ENCODE measurements around the gene FASTK.

The FASTK gene

DNA sequence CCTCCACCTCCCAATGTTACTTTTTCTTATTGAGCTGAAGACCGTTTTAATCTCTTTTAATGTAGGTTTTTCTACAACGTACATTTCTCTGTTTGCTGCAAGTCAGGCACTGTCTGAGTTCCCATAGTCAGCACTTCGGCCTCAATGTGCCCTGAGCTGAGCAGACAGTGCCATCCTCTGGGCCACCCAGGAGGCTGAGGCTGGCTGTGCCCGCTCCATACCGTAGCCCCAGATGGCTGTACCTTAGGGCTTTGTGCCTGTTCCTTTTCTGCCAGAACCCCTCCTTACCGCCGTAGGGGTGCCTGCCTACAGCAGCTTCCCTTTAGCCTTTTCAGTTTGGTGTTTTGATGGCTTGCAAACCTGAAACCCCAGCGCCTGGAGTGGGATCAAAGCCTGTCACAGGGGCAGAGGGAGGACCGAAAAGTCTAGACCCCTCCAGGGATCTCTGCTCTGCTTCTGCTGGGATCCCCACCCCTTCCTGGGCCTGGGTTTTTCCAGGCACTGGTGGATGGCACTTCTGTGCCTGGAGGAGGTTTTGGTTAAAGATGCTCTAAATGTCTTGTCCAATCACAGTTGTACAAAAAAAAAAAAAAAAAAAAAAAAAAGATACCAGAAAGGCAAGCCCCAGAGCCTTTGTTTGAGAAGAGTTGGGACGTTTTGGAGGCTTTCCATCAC, 14.7 kb upstream of the FASTK start:
- DNase-seq: no peak

DNA sequence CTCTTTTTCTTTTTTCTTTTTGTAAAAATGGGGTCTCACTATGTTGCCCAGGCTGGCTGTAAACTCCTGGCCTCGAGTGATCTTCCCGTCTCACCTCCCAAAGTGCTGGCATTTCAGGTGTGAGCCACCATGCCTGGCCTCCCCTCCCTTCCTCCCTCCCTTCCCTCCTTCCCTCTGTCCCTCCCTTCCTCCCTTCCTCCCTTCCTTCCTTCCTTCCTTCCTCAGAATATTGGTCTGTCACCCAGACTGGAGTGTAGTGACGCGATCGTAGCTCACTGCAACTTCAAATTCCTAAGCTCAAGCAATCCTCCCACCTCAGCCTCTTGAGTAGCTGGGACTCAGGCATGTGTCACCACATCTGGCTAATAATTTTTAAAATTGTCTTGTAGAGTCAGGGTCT, 14.1 kb upstream of the FASTK start:
- DNase-seq: no peak

DNA sequence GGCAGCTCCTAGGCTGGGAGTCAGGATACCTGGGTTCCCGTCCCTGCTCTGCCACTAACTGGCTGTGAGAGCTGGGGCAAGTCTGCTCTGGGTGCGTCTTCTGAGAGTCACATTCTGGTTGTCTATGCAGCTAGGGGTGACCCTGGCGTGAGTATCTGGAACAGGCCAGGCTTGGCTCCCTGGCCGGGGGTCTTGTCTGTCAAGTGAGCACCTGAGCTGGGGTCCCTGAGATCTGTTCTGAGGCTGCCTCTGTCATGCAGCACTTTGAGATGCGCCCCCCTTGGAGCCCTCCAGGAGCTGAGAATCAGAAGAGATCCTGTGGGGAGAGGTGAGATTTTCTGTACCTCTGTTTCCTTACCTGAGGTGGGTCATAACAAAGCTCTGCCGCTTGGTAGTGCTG, 13.1 kb upstream of the FASTK start:
- DNase-seq: no peak

DNA sequence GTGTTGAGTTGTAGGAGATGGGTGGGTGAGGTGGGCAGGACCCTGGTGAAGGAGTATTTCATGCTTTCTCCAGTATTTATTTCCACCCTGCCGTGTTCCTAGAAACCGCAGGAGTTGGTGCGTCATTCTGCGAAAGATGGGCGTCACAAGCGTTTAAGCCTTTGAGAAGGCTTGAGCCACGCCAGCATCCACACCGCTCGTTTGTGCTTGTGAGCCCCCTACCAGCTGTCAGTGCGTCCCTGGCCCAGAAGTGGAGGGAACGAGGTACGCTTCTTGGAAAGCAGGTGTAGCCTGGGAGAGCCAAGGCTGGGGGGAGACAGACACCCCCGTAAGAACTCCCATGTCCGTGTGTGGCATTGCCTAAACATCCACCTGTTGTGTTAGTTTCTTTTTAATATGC, 11.4 kb upstream of the FASTK start:
- DNase-seq: no peak

DNA sequence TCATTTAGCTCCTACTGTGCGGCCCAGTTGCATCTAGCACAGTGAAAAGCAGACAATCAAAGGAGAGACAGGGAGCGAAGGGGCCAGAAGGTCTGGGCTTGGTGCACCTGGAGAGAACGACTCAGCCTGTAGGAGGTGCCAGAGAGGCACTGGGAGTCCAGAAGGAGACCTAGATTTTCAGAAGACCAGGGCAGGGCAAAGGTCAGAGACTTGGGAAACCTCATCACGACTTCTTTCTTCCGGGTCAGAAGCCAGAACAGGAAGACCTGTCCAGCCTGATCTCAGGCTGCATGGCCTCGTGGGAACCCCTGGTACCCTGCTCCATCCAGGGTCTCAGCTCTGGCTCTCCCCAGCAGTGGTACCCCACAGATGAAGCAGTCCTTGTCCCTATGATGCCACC, 10.8 kb upstream of the FASTK start:
- no peak for DNase-seq

DNA sequence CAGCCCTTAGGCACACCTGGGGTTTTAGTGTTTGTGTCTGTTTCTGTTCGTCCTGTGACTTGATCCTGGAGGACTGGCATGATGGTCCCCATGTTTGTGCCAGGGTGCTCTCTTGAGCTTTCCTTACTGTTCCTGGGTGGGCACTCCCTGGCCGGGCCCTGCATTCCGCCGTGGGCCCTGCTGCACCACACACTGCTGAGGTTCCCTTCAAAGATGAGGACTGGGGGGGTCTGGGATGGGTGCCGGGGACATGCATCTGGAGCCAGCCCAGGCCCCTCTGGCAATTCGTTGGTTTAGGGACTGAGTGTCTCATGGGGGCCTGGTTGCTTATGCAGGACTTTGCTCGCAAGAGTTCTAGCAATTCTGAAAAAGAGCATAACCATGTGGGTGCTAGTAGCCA, 10.4 kb upstream of the FASTK start:
- no peak for DNase-seq

DNA sequence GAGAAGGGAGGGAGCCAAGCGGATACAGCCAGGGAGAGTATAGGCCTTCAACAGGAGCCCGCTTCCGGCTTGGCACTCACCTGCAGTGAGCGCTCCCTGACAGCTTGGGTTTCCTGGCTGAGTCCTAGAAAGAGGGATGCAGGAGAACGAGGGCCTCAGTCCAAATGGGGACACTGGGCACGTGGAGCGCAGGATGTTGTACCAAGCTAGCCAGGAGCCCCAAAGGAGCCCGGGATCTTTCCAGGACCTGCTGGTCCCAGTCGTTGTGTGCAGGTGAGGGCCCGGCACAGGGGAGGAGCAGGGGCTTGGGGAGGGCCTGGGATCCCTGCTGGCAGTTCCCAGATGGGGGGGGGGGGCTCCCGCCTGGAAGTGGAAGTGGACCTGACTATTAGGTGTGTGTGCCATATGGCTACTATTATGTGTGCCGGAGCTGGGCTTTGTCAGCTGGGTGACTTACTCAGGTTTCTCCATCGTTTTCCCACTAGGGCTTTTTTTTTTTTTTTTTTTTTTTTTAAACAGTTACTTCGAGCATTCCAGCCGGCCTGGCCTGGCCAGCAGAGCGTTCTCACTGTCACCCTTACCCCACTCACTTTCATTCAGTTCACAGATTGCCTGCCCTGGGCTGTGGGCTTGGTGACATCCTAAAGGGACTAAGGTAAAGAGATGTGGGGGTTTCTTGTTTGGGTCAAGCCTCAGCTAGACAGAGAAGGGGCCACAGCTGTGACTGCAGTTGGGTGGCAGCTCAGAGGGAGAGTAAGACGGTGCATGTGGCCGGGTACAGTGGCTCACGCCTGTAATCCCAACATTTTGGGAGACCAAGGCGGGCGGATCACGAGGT, 9.5 kb upstream of the FASTK start:
- no peak for DNase-seq

DNA sequence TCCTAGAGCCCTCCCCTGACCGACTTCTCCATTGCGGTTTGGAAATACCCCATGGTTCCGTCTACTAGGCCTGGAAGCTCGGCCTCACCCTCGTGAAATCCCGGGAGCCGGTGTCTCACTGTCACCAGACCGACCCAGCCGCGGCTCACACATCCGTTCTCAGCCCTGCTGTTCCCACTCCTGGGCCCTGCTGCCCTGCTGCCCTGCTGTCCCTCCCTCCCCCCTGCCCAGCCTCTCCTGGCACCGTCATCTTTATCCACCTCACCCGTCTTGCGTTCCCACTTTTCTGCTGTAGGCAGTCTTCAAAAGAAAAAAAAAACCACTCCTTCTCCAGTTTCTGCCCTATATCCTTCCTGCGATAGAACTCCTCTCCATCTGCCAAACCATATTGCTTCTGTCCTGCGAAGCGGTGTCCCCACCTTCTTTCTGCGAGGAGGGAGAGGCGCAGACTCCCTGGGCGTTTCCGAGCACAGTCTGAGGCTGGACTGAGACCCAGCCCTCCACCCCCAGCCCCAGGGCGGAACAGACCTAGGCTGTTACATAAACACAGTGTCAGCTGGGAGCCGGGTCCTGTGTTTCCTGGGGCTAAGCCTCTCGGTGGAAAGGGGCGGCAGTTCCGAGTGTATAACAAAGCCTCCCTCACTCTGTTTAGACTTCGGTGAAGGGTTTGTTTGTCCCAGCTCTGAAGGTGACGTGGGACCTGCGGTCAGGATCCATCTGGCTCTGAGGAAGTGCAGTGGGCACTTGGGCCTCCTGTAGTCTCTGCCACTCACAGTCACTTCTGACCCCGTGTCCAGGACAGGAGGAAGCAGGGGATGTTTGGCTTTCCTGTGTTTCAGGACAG, 8.5 kb upstream of the FASTK start:
- DNase-seq: no peak

DNA sequence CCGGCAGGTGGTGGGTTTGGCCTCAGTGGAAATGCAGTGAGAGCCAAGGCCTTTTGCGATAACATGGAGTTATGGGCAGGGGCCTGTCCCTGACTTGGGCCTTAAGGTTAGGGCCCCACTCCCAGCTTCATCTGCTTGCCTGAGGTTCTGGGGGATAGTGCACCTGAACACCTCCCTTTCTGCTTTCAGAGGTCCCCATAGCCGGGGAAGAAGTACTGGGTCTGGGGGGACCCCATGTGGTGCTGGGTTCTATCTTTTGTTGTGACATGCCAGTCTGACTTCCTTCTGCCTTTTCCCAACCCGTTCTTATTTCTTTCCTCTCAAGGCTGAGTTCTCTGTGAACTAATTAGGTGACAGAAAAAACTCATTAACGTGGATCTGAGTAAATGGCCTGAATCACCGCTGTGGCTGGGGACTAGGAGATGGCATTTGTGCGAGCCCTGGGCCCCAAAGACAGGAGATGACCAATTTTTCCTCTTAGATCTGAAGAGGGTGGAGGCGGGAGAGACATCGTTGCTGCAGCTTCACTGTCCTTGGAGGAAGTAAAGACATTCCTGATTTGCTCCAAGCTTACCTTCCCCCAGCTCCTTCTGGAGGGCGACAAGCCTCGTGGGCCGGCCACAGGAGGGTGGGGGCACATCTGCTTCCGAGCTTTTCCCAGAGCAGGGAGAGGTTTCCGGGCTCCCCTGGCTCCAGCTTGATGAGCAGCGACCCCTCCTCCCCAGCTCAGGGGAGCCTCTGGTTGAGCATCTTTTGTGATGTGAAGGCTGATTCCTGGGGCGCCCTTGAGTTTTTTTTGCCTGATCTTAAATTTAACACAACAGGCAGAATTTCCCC, 7.6 kb upstream of the FASTK start:
- no peak for DNase-seq

DNA sequence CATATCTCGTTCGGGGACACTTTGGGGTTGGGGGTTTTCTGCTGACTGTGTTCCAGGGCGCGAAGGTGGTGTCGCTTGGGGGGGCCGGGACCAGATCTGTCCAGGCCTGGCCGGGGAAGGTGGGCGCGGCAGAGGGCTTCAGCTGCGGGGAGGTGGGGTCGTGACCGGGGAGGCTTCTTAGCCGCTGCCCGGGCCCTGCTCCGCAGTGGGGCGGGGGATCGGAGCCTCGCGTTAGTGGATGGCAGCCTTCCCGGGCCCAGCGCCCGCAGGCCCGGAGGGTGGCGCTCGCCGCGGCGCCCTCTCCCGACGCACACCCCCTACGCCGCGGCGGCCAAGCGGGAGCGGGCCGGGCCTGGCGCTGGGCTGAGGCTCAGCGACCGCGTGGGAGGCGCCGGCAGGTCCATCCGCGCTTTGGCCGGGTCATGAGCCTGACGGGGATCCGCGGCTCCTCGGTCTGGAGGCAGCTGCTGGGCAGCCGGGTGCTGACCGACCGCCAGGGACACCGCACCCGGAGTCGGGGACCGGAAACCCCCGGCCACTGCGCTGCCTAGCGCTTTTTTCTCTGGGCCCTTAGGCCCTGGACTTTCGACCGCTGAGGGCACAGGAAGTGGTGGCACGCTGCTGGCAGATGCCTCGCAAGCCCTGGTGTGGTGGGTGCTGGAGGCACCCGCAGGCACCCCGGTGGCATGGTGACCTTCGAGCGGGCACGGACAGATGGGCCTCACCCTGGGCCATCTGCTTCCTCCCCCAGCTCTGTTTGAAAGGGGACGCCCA, 6.8 kb upstream of the FASTK start:
- no peak for DNase-seq

DNA sequence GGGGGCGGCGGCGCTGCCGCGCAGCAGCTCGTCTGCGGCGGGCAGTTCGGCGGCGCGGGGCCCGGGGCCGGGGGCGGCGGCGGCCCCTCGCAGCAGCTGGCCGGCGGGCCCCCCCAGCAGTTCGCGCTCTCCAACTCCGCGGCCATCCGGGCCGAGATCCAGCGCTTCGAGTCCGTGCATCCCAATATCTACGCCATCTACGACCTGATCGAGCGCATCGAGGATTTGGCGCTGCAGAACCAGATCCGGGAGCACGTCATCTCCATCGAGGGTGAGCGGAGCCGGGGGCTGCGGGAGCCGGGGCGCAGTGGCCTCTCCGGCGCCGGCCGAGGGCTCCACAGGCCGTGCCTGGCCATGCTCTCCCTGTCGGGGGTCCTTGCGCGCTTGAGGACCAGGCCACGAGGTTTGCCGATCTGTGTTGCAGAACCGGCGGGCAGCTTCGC, 6.2 kb upstream of the FASTK start:
- DNase-seq: no peak

DNA sequence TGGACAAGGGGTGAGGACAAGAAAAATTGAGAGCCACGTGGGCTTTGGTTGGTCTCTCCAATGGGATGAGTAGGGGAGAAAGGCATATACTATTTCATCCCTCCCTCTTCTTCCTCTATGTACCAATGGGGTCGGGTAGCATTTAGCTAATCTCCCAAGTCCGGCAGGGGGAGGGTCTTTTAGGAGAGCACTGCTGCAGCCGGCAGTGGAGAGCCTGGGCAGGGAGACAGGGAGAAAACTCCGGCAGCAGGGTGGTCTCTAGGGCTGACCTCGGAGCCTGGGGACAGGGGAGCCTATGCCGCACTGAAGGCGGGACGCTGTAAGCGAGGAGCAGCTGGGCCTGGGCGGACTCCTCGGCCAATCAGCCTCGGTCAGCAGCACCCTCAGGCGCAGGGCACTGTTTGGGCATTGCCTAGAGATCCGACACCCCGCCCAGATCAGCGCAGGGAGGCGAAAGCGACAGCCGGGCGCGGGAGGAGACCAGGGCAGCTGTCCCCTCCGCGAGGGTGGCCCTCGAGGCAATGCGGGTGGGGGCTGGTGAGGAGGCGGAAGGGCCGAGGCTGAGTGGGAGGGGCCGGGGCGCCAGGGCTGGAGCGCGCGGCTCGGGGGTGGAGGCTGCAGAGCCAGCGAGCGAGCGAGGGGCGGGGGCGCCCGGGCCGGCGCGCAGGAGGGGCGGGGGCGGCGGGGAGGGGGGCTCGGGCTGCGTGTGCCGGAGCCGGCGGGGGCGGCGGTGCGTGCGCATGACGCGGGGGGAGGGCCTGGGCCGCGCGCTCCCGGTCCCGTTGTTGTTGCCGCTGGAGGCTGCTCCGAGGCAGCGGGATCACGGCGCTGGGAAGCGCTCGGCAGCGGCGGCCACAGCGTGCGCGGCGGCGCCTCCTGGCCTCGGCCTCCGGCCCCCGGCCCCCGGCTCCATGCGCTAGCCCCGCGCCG, 5.3 kb upstream of the FASTK start, which contains the start of gene AGAP3:
Gene AGAP3, plus strand, starts transcription at position 785 of the 930 bp plus-strand sequence. CDS start 267 bp downstream, outside the sequence.
- no peak for DNase-seq

DNA sequence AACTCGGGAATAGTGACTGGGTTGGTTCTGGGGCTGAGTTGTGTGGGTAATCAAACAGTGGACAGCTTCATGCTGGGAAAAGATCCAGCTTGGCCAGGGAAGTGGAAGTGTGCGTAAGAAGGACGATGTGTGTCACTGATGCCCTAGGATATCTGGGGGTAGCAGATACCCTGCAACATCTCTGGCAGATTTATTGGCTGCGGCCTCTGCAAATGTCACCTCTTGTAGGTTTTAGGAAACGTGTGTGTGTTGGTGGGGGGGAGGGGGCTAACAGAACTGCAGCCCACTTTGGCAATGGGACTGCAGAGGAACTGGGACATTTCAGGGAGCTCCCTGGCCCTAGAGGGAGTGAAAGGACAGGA, 4.7 kb upstream of the FASTK start:
- DNase-seq: no peak

DNA sequence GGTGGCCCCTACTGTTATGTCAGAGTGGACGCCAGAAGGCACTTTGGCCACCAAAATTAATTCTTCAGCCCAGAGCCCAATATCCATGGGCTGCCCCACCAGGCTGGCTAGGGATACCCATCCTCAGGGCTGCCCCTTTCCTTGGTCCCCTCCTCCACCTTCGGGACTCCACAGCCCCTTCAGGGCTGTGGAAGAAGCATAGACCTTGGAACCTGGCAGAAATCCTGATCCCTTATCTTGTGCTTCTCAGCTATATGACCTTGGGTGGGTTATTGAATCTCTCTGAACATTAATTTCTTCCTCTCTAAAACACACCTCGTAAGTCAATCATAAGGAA, 3.2 kb upstream of the FASTK start:
- no peak for DNase-seq

DNA sequence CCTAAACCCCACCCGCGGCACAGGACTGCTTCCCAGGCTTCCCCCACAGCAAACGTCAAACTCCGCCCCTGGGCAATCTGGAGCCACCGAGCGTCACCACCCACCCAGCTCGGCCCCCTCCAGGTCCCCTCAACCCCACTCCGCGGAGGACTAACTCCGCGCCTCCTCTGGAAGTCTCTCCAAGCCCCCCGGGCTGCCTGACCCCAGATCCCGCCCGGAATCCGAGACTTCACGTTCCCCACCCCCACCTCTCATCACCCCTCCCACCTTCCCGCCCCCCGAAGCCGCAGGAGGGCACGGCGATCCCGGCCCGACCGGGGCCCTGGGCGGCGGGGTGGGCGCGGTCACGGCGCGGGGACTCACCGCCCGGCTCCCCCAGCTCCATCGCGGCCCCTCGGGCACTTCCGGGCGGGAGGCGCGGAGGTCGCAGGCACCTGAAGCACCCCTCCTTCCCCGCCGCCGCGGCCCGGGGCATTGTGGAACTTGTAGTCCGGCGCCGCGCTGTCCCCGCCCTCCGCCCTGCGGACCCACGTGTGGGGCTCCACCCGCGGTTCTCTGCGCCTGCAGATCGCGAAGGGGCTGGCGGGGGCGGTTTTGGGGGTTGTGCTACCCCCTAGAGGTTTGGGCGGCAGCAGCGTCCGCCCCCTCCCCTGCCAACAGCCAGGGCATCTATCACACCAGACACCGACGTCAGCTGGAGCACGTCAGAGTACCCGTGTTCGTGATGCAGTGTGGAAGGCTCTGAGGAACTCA, 2.6 kb upstream of the FASTK start, which contains the start of gene TMUB1:
Gene TMUB1, minus strand, starts transcription at position 423 of the 753 bp plus-strand sequence. CDS start 930 bp downstream, outside the sequence.
- no peak for DNase-seq

DNA sequence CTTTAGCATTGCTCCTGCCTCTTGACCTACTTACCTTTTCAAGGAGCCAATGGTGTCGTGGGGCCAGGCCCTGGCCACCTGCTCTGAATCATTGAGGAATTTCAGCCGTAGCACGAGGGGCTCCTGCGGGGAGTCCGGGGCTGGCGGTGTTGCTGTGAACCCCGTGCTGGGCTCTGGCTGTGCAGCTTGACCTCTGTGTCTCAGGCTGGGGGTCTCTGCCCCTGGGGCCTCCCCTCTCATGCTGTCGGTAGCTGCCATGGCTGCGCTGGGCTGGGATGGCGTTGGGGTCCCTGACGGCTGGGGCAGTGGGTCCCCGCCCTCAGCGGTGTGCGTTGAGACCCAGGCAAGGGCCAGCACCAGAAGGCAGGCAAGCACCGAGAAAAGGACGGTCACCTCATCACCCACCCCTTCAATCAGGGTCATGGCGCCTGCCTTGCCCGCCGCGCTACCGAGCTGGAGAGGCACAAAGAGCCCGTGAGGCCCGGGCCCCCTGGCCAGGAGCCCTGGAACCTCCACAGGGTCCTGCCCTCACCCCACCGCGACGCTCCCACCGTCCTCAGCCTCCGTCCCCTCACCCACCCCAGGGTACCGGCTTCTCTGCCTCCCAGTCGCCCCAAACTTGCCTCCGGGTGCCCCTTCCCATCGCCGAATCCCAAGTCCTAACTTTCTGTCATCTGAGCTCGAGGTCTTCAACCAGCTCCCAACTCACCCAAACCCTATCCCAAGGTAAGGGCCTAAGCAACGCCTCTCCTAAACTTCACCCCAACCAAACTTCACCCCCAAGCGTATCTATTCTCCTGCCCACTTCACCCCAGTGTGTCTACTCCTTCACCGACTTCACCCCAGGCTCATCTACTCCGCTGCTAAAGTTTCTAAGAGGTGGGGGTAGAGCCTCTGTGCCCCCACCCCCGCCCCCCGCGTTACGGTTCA, 1.8 kb upstream of the FASTK start:
- DNase-seq: no peak

DNA sequence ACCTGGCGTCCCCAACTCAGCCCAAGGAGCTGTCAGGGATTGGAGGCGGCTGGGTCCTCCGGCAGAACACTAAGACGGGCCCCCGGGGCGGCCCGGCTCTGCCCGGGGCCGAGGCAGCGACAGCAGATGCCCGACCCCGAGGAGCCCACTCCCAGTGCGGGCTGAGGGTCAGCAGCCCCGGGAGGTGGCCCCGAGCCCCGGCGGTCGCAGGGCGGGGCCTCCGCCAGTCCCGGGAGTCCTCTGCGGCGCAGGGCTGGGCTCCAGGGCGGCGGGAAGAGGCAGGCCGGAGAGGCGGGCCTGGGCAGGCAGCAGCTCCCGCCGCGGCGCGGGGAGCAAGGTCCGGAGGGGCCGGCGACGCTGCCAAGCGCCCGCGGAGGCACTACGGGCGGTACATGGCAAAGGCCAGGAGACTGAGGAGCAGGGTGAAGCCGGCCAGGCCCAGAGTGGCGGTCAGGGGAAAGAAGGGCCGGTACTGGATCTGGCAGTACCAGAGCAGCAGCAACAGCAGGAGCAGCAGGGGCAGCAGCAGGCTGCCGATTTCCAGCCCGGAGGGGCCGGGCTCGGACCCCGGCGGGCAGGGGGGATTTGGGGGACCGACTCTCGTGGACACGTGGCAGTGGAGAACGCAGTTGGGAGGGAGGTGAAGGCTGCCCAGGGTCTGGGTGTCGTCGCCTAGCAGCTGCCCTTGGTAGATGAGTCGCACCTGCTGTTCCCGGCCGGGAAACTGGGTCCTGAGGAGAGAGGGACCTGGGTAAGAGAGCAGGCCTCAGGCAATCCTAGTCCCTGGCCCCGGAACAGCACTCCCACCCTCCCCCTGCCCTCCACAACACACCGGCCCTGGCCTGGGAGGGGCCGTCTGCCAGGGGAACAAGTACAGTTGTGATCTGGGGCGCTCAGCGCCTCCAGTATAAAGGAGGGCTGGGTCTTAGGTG, 827 bp upstream of the FASTK start:
- no peak for DNase-seq

Data from NCI-H2081 treated with DMSO at 0.1 percent for 48 hours (cell line).